HG03521 (cell line): Measurements from ENCODE around the gene RAB11FIP4.
"Not testable (repeated sequence)": the region's sequence is repeated elsewhere in the genome, so short reads cannot be mapped to it uniquely, and the experiment has no call there.

Experiments used
- ATAC-seq: cut with Tn5 transposase; IDR thresholded peaks from one replicate; pipeline ENCODE4 v1.9.1; 2021; ENCODE audit warnings: mild to moderate bottlenecking, moderate library complexity; ENCODE audit not compliant: unreplicated experiment

The RAB11FIP4 gene, protein sequence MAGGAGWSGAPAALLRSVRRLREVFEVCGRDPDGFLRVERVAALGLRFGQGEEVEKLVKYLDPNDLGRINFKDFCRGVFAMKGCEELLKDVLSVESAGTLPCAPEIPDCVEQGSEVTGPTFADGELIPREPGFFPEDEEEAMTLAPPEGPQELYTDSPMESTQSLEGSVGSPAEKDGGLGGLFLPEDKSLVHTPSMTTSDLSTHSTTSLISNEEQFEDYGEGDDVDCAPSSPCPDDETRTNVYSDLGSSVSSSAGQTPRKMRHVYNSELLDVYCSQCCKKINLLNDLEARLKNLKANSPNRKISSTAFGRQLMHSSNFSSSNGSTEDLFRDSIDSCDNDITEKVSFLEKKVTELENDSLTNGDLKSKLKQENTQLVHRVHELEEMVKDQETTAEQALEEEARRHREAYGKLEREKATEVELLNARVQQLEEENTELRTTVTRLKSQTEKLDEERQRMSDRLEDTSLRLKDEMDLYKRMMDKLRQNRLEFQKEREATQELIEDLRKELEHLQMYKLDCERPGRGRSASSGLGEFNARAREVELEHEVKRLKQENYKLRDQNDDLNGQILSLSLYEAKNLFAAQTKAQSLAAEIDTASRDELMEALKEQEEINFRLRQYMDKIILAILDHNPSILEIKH

DNA sequence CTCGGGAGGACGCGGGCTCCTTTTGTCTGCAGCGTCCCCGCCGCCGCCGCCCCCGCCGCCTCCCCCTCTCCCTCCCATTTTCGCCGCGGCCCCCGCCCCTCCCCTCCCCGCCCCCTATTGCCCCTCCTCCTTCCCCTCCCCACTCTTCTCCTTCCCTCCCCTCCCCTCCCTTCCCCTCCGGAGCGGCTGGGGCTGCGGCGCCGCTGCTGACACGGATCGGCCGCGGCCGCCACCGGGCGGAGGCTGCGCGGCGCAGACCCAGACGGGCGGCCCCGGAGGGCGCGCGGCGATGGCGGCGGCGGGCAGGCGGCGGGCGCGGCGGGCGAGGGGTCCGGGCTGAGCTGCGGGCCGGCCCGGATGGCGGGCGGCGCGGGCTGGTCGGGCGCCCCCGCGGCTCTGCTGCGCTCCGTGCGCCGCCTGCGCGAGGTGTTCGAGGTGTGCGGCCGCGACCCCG is at the start of gene RAB11FIP4:
TSS of gene RAB11FIP4 (plus strand) at position 180 of the 454 bp plus-strand sequence. CDS start at position 358, 178 bp downstream.
- no peak for ATAC-seq

DNA sequence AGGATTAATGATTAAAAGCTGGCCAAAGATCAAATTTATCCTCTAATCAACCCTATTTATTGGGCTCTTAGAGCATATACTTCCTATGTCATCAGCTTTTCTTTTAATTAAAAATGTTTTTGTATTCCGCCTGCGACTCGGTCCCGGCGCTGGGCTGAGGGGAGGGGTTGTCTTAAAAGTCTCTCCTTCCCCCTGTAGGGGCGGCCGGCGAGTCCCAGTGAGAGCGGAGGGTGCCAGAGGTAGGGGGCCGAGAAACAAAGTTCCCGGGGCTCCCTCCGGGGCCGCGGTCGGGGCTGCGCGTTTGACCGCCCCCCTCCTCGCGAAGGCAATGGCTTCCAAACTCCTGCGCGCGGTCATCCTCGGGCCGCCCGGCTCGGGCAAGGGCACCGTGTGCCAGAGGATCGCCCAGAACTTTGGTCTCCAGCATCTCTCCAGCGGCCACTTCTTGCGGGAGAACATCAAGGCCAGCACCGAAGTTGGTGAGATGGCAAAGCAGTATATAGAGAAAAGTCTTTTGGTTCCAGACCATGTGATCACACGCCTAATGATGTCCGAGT is 46.2 kb upstream of the RAB11FIP4 start:
- ATAC-seq, result not testable (repeated sequence)

DNA sequence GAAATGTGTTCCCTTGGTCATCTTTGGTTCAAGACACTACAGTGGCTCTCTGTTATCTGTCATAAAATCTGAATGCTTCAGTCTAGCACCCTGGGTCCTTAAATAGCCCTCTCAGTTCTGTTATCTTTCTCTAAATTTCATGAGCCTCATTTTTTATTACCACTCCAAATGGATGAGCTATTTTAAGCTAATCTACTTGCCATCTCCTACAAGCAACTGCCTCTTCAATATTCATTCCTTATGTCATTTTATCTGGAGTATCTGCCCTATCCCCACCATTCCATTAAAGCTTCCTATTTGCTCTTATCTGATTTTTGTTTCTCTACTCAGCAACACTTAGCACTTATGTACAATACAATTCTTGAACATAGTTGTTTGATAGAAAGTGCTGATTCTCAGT is 42.0 kb upstream of the RAB11FIP4 start:
- ATAC-seq, result no peak

DNA sequence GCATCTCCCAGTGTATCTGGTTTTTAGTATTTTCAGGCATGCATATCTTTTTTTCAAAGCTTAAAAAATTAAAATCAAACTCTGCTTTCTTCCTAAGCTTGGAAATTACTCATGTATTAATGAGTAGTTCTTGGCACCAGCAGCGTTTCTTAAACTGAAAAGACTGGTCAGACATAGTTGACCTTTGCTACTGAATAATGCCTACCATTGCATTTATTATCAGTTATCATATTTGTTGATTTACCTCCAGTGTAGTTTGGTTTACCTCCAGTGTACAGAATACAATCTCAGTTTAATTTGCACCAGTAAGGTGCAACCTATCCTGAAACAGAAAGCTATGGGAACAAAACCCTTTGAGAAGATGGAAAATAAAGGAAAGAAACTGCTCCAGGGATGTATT is 35.5 kb upstream of the RAB11FIP4 start:
- ATAC-seq, result no peak

DNA sequence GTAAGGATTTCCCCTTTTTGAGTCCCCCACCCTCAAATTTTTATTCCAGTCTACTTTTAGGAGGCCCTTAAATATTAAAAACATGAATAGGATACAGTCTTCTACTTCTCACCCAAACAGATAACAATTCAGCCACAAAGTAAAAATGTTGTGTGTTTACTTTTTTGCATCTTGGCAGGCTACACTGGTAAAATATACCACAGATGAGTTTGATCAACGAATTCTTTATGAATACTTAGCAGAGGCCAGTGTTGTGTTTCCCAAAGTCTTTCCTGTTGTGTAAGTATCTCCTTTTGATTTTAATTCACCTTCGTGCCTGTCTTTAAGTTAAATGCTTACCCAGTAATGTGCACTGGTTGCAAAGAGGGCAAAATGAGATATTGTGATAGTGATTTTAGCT is 34.4 kb upstream of the RAB11FIP4 start:
- ATAC-seq, result no peak

DNA sequence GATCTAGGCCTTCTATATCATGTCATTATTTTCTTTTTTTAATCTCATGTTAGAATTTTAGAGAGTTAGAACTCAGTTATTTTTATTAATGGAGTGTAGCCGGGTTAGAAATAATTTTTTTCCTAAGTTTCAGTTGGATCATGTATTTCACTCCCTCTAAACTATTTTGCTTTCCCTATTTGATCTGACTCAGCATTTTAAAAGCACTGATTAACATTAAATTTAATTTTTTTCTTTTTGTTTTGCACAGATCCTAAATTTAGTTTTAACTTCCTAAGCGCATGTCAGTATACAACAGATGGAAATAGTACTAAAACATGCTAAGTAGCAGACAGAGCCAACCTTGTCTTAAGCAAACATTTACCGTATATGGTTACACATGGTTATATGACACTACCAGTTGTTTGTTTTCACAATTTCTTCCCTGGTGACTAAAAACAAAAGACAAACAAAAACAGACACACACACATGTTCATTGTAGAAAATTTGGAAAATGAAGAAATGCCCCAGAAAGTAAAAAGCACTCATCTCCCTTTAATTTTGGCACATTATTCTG is 33.6 kb upstream of the RAB11FIP4 start:
- ATAC-seq, result no peak

DNA sequence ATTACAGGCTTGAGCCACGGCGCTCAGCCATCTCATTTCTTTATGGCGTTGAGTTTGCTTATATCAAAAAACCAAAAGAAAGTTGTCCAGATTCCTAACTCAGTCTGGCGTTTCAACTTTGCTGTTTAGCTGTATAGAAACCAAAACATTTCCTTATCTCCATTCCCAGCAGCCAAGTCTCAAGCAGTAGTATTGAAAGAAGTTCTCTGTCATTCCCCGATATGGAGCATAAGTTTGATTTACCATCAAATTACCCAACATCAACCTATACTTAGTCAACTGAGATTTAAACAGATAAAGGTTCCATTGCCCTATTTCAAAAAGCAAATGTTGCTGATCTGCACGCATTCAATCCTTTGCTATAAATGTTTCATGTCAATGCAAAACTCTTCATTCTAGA is 27.5 kb upstream of the RAB11FIP4 start:
- ATAC-seq, result no peak

DNA sequence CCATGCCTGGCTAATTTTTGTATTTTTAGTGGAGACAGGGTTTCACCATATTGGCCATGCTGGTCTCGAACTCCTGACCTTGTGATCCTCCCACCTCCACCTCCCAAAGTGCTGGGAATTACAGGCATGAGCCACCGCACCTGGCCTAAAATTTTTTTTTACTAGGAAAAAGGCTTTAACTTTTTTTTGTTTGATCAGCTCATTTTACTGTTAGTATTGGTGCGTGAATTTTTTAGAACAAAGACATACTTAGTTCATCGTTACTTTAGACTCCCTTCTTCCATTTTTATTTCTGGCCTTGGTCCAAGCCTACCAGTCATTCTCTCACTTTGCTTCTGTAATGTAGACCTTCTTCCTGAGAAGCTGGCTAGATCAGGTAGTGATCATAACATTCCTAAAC is 25.4 kb upstream of the RAB11FIP4 start:
- ATAC-seq, result no peak

DNA sequence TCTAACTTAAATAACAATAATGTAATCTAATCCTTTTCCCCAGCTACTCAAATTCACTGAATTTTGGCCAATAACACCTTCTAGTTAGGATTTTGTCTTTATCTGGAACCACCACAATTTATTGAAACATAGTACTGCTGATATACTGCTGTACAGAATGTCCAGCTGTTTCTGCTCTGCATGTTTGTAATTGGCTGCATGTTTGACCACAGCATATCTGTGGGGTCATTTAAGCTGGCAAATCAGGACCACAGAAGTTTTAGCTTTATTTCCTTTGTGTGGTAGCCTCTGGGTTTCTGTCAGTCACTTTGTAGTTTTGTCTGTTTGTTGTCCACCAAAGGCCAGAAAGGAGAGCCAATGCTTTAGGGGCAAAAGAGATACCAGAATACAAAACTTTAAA is 22.2 kb upstream of the RAB11FIP4 start:
- ATAC-seq, result no peak

DNA sequence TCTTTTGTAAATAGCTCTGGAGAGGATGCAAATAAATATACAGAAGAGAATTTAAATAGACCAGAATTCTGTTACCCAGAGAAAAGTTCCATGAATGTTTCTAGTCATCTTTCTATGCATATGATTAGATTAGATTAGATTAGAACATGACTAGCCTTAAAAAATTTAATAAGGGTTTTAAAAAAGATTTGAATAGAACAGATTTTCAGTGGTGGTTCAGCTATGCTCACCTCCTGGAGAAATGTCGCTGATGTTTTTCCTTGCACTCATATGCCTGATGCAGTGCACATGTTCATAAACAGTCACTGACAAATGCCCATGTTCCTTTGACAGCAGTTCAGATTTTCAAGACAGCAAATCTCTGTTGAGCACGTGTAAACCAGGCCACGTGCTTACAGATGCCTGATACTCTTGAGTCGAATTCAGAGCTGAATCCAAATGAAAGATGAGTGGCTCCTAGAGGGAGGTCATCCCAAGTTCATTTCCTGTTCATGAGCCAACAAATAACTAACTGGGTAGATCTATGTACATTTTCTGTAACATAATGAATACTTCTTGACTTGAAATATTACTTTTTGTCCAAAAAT is 19.9 kb upstream of the RAB11FIP4 start:
- ATAC-seq, result no peak

DNA sequence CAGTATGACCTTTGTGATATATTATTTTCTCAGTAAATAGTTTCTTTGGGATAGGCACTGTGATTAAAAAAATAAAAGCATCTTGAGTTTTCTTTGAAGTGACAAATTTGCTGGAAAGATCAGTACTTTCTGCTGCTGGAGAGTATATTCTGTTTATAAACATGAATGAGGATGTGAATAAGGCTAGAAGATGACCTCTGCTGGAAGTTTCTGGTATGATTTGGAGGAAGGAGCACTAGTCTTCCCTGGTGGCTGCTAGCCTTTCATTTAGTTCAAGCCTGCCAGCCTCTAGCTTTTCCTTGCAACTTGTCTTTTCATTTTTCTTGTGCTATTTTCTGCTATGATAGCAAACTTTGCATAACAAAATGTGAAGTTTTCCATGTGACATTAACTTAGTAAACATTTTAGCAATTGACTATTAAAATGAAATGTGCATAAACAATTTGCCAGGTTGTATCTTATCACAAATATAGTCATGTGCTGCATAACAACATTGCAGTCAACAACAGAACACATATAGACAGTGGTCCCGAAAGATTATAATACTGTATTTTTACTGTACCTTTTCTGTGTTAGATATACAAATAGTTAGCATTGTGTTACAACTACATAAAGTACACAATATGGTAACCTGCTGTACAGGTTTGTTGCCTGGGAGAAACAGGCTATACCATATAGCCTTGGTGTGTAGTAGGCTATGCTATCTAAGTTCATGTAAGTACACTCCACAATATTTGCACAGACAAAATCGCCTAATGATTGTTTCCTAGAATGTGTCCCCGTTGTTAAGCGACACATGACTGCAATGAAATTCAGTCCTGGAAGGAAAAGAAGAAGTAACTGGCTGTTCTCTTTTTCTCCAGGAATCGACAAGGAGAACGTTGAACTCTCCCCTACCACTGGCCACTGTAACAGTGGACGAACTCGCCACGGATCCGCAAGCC is 18.1 kb upstream of the RAB11FIP4 start:
- ATAC-seq, result no peak

DNA sequence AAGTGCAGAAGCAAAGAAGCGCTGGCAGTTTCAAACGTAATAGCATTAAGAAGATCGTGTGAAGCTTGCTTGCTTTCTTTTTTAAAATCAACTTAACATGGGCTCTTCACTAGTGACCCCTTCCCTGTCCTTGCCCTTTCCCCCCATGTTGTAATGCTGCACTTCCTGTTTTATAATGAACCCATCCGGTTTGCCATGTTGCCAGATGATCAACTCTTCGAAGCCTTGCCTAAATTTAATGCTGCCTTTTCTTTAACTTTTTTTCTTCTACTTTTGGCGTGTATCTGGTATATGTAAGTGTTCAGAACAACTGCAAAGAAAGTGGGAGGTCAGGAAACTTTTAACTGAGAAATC is 17.4 kb upstream of the RAB11FIP4 start:
- ATAC-seq, result no peak

DNA sequence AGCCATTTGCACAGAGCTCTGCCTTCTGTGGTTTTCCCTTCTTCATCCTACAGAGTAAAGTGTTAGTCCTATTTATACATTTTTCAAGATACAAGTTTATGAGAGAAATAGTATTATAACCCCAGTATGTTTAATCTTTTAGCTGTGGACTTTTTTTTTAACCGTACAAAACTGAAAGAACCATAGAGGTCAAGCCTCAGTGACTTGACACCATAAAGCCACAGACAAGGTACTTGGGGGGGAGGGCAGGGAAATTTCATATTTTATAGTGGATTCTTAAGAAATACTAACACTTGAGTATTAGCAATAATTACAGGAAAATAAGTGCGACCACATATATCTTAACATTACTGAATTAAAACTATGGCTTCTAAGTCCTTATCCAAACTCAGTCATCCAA is 17.0 kb upstream of the RAB11FIP4 start:
- ATAC-seq, result no peak

DNA sequence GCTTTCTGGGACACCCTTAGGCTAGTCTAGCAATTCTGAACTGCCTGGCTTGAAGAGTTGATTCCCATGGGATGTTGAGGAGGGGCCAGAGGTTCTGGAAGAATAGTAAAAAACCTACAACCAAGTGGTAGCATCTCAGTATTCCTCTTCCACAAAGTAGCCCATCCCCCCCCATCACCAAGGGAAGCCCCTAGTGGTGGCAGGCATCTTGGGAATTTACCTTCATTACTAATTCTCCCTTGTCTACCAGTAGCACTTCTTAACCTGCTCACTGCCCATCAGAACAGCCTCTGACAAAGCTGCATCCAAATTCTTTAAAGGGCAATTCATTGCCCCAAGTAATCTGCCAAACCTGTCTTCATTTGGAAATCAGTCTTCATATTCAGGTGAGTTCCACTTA is 12.8 kb upstream of the RAB11FIP4 start:
- no peak for ATAC-seq

DNA sequence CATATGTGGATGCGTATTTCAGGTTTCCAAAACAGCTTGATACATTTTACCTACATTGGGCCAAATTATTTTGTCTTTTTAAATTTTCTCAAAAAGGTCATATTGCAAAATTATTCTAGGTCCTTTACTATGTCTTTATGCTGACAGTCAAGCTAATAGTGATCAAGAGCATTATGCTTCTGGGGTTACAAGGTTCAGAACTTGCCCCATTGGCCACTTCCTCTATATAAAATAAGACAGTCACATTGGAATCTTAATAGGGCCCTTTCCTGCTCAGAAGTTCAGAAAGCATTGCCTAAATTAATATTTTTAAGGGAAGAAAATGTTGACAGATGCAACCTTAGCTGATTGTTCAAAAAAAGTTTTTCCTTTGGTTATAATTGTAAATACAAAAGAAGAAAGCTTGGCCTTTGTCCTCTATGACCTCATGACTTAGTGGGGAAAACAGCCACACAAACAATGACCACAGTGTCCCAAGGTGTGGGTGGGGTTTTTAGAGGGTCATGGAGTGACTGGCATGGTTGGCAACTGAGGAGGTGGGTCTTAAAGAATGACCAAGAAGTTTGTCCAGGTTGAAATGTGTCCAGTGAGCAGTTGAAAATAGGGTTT is 11.8 kb upstream of the RAB11FIP4 start:
- ATAC-seq, result no peak

DNA sequence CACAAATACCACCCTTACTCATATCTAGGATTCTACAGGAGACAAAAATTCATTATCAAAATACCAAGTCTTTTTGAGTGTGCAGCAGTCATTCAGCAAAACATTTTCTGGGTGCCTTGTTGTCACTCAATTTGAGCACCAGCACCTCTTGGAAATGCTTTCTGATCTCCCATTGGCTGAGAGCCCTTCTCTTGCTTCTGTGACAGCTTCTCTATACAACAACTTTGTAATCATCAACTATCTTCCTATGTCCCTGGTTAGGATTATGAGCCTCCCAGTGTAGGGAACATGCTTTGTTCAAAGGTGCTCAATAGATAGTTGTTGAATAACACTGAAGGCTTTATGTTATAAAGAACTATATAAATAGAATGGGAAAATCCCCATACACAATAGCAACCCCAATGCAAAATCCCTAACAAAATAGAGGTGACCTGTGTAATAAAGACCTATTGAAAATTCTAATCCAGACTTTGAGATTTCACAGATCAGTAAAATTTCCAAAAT is 10.3 kb upstream of the RAB11FIP4 start:
- ATAC-seq, result no peak

DNA sequence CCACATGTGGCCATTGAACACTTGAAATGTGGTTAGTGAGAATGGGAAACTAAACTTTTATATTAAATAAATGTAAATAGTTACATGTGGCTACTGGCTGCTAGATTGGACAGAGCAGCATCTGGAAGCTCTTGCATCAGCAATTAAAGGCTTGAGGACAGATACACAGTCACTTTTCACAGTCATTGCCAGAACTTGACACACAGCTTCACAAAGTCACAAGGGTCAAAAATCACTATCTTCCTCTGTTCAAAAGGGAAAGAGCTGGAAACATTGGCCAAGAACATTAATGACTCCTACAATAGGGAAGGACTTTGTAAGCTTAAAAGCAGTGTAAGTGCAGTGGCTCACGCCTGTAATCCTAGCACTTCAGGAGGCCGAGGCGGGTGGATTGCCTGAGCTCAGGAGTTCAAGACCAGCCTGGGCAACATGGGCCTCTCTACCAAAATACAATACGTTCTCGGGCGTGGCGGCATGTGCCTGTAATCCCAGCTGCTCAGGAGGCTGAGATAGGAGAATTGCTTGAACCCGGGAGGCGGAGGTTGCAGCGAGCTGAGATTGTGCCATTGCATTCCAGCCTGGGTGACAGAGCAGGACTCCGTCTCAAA is 8.7 kb upstream of the RAB11FIP4 start:
- ATAC-seq, result not testable (repeated sequence)

DNA sequence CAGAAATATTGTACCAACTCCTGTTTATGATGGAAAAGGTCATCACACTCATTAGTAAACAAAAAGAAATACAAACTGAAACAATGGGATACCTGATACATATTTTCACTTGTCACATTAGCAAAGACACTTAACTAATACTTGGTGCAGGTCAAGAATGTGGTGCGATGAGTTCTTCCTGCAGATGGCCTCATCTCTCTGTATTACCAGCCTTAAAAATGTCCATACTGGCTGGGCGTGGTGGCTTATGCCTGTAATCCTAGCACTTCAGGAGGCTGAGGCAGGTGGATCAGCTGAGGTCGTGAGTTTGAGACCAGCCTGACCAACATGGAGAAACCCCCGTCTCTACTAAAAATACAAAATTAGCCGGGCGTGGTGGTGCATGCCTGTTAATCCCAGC is 8.0 kb upstream of the RAB11FIP4 start:
- ATAC-seq, result not testable (repeated sequence)
